HCT116 (cell line): ENCODE results near the gene MANBA. TPM values are rescaled to one million over a fixed set of nuclear protein-coding genes. Genes with fewer than 3 reads are reported as not detected.

ENCODE experiments used
- ATAC-seq: fragments of 200-7000 bp; cut with Tn5 transposase; 2 replicates; pipeline ENCODE4 v1.9.1; 2020; ENCODE audit warnings: mild to moderate bottlenecking, moderate library complexity
- BruUV-seq: library from RNA; stranded (reverse); fragments of 400-500 nt; replicated peaks from 2 replicates; lab custom pipeline; 2021; lab: Mats Ljungman, UMichigan
- CTCF ChIA-PET: fragments of 300-600 bp; sonication (Branson Sonifier 250); formaldehyde crosslinking; loops from one replicate; lab custom pipeline; 2021; ENCODE audit warnings: antibody characterized with exemption; lab: Charles Lee
- POLR2A ChIA-PET: fragments of 300-600, 350-600 bp; sonication (Branson Sonifier 250); formaldehyde crosslinking; loops from one replicate; lab custom pipeline; 2021; ENCODE audit warnings: antibody characterized with exemption; lab: Charles Lee
- RAD21 ChIA-PET, 2 experiments: fragments of 300-600 bp; sonication (Branson Sonifier 250); formaldehyde crosslinking; loops; one replicate each; lab custom pipeline; 2023; ENCODE audit warnings: low total read pairs in 2 of 2; ENCODE audit not compliant: uncharacterized antibody in 2 of 2, unreplicated experiment in 2 of 2, low non-redundant PET in 1 of 2; lab: Charles Lee
- DNase-seq: peaks from one replicate; pipeline ENCODE4 v3.0.0-alpha.2; 2010; ENCODE audit warnings: low read depth, low spot score
- H2AFZ ChIP-seq: fragments of 200-600 bp; shearing (Covaris generic), sonication (generic); 2 replicates; pipeline ENCODE4 v1.6.1; 2017; ENCODE audit warnings: low read depth, mixed run types, mixed read lengths, antibody characterized with exemption, low read length; ENCODE audit not compliant: poor library complexity, severe bottlenecking
- H3K27ac ChIP-seq: 2 replicates; pipeline ENCODE4 v1.5.1; 2012; ENCODE audit warnings: low read depth, low read length
- H3K27me3 ChIP-seq: fragments of 200-600 bp; sonication (generic); 2 replicates; pipeline ENCODE4 v1.6.1; 2016; ENCODE audit warnings: mixed run types, low read length, mixed read lengths; ENCODE audit not compliant: insufficient read depth
- H3K36me3 ChIP-seq, 2 experiments: fragments of 200-500 bp in 1 of 2; fragments of 200-600 bp in 1 of 2; sonication (Bioruptor generic) in 1 of 2; sonication (generic) in 1 of 2; 2 replicates each; pipeline versions ENCODE4 v1.5.1 to v1.6.1; 2014 to 2016; ENCODE audit warnings: low read length in 2 of 2, inconsistent platforms in 1 of 2, mixed read lengths in 1 of 2, mixed run types in 1 of 2; ENCODE audit not compliant: insufficient read depth in 2 of 2, control insufficient read depth in 1 of 2
- H3K4me1 ChIP-seq, 2 experiments: fragments of 200-600 bp in 1 of 2; sonication (generic) in 1 of 2; 2 replicates each; pipeline versions ENCODE4 v1.5.1 to v1.6.1; 2012 to 2017; ENCODE audit warnings: low read length in 2 of 2, inconsistent platforms in 1 of 2, mild to moderate bottlenecking in 1 of 2, mixed read lengths in 1 of 2, mixed run types in 1 of 2, moderate library complexity in 1 of 2; ENCODE audit not compliant: insufficient read depth in 2 of 2, control insufficient read depth in 1 of 2
- H3K4me2 ChIP-seq: fragments of 200-600 bp; sonication (generic); 2 replicates; pipeline ENCODE4 v1.6.1; 2017; ENCODE audit warnings: mixed run types, low read length, mixed read lengths
- H3K4me3 ChIP-seq, 2 experiments: fragments of 200-600 bp in 1 of 2; sonication (generic) in 1 of 2; replicated peaks in 1 of 2; 2 replicates each; pipeline ENCODE4 v1.5.1; 2011 to 2016; ENCODE audit warnings: low read length in 2 of 2, control low read depth in 1 of 2, low read depth in 1 of 2, mild to moderate bottlenecking in 1 of 2, mixed read lengths in 1 of 2, mixed run types in 1 of 2
- H3K79me2 ChIP-seq: fragments of 200-600 bp; sonication (generic); 2 replicates; pipeline ENCODE4 v1.6.1; 2017; ENCODE audit warnings: mild to moderate bottlenecking, mixed run types, low read length, moderate library complexity, mixed read lengths; ENCODE audit not compliant: insufficient read depth
- H3K9ac ChIP-seq: fragments of 200-600 bp; sonication (generic); 2 replicates; pipeline ENCODE4 v1.6.1; 2016; ENCODE audit warnings: low read length, mixed read lengths
- H3K9me2 ChIP-seq: fragments of 200-600 bp; sonication (generic), shearing (Covaris generic); 2 replicates; pipeline ENCODE4 v1.6.1; 2017; ENCODE audit warnings: mixed run types, mild to moderate bottlenecking, moderate library complexity; ENCODE audit not compliant: insufficient read depth
- H3K9me3 ChIP-seq, 2 experiments: fragments of 200-500 bp in 1 of 2; fragments of 200-600 bp in 1 of 2; sonication (Bioruptor generic) in 1 of 2; sonication (generic) in 1 of 2; 2 replicates each; pipeline ENCODE4 v1.6.1; 2014 to 2017; ENCODE audit warnings: low read length in 2 of 2, mixed read lengths in 2 of 2, inconsistent platforms in 1 of 2, low read depth in 1 of 2, mild to moderate bottlenecking in 1 of 2, mixed run types in 1 of 2, moderate library complexity in 1 of 2; ENCODE audit not compliant: control insufficient read depth in 1 of 2, insufficient read depth in 1 of 2
- H4K20me1 ChIP-seq: fragments of 200-600 bp; sonication (generic), shearing (Covaris generic); 2 replicates; pipeline ENCODE4 v1.6.1; 2017; ENCODE audit warnings: mixed run types, mild to moderate bottlenecking, moderate library complexity; ENCODE audit not compliant: insufficient read depth
- ATF3 ChIP-seq: IDR thresholded peaks from 2 replicates; pipeline ENCODE4 v1.6.1; 2012
- CEBPB ChIP-seq: IDR thresholded peaks from 2 replicates; pipeline ENCODE4 v1.6.1; 2012; ENCODE audit warnings: low read depth
- CTCF ChIP-seq, 3 experiments: fragments of 200-600 bp in 1 of 3; sonication (generic) in 1 of 3; IDR thresholded peaks in 2 of 3; conservative IDR thresholded peaks in 1 of 3; 2 replicates each; pipeline ENCODE4 v1.5.1; 2012 to 2017; ENCODE audit warnings: low read depth in 2 of 3, low read length in 2 of 3, antibody characterized with exemption in 1 of 3, borderline replicate concordance in 1 of 3, control low read depth in 1 of 3, mild to moderate bottlenecking in 1 of 3, mixed read lengths in 1 of 3, mixed run types in 1 of 3, moderate library complexity in 1 of 3; ENCODE audit not compliant: insufficient read depth in 1 of 3
- EZH2 ChIP-seq: fragments of 200-600 bp; sonication (generic); IDR thresholded peaks from 2 replicates; pipeline ENCODE4 v1.6.1; 2017; ENCODE audit warnings: antibody characterized with exemption, mixed run types
- EZH2phosphoT487 ChIP-seq: fragments of 200-600 bp; IDR thresholded peaks from 2 replicates; pipeline ENCODE4 v1.6.1; 2018; ENCODE audit warnings: antibody characterized with exemption, borderline replicate concordance
- FOSL1 ChIP-seq: IDR thresholded peaks from 2 replicates; pipeline ENCODE4 v1.6.1; 2012; ENCODE audit warnings: low read depth
- MAX ChIP-seq: IDR thresholded peaks from 2 replicates; pipeline ENCODE4 v1.6.1; 2012
- POLR2AphosphoS5 ChIP-seq: IDR thresholded peaks from 2 replicates; pipeline ENCODE4 v1.6.1; 2011; ENCODE audit warnings: mild to moderate bottlenecking, low read depth, low read length, moderate library complexity
- SIN3A ChIP-seq: IDR thresholded peaks from 2 replicates; pipeline ENCODE4 v1.6.1; 2012; ENCODE audit warnings: low read depth
- SP1 ChIP-seq: IDR thresholded peaks from 2 replicates; pipeline ENCODE4 v1.6.1; 2012; ENCODE audit warnings: low read depth
- SRF ChIP-seq: IDR thresholded peaks from 2 replicates; pipeline ENCODE4 v1.6.1; 2012; ENCODE audit warnings: low read depth
- TCF7L2 ChIP-seq: IDR thresholded peaks from 2 replicates; pipeline ENCODE4 v1.7.0; 2011; ENCODE audit warnings: borderline replicate concordance, inconsistent platforms; ENCODE audit not compliant: insufficient read depth, insufficient read length; ENCODE audit errors: extremely low read depth
- YY1 ChIP-seq: IDR thresholded peaks from 2 replicates; pipeline ENCODE4 v1.6.1; 2011; ENCODE audit warnings: low read length, low read depth, moderate library complexity, mild to moderate bottlenecking; ENCODE audit not compliant: insufficient replicate concordance; ENCODE audit errors: extremely low read depth
- ZFX ChIP-seq: fragments of 450-650 bp; IDR thresholded peaks from 2 replicates; pipeline ENCODE4 v1.6.1; 2017
- intact Hi-C: fragments of 100-400 bp; cut with micrococcal nuclease; formaldehyde crosslinking; loops from 2 replicates; pipeline ENCODE4 v1.10.0; 2022
- total RNA-seq: library from RNA; stranded (reverse); gene quantifications from one replicate; pipeline ENCODE4 v1.2.1, GENCODE V29; 2021; ENCODE audit not compliant: unreplicated experiment
- TF ChIP-seq, protein P1 (sequence below): IDR thresholded peaks from 2 replicates; pipeline ENCODE4 v1.6.1; 2011; ENCODE audit warnings: mild to moderate bottlenecking, low read length, moderate library complexity; ENCODE audit not compliant: insufficient replicate concordance; ENCODE audit errors: extremely low read depth

MANBA gene
- total RNA-seq, 1 experiment from 2014 or later = 21.3 TPM

- TF ChIP-seq ATF3 (no peak), EZH2phosphoT487 (no peak)
- TF ChIP-seq, all 23 proteins: peak for 0
Measured at GRCh38 chr4:102589743-102590142, 171.0 kb downstream of the MANBA start (continued).

GRCh38 chr4:102586644-102587021 lies 174.1 kb downstream of the MANBA start:
- TF ChIP-seq CEBPB (no peak), SRF (no peak), CTCF (IDR thresholded peaks at IDR 0.05 in 2 of 3, conservative IDR thresholded peaks at IDR 0.05 in 1 of 3; ENCODE audit: borderline replicate concordance in 1 of 3, insufficient read depth in 1 of 3, low read depth in 2 of 3, low read length in 2 of 3) (no peak), ZFX (no peak), EZH2phosphoT487 (no peak), YY1 (no peak), SIN3A (no peak), FOSL1 (no peak), SP1 (no peak), EZH2 (no peak), TCF7L2 (no peak), MAX (no peak), POLR2AphosphoS5 (no peak)
- TF ChIP-seq, protein P1, sequence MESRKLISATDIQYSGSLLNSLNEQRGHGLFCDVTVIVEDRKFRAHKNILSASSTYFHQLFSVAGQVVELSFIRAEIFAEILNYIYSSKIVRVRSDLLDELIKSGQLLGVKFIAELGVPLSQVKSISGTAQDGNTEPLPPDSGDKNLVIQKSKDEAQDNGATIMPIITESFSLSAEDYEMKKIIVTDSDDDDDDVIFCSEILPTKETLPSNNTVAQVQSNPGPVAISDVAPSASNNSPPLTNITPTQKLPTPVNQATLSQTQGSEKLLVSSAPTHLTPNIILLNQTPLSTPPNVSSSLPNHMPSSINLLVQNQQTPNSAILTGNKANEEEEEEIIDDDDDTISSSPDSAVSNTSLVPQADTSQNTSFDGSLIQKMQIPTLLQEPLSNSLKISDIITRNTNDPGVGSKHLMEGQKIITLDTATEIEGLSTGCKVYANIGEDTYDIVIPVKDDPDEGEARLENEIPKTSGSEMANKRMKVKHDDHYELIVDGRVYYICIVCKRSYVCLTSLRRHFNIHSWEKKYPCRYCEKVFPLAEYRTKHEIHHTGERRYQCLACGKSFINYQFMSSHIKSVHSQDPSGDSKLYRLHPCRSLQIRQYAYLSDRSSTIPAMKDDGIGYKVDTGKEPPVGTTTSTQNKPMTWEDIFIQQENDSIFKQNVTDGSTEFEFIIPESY = no peak
- CTCF ChIA-PET = no interaction called here
- no peak for ATAC-seq

More at GRCh38 chr4:102586644-102587021, 174.1 kb downstream of the MANBA start:
- ChIA-PET POLR2A (no interaction called here), RAD21 (no interaction called here)
- no peaks in the 10 kb centered on the region for H3K9me2 ChIP-seq
- no peak for DNase-seq
- H3K27ac ChIP-seq = no peak overlapping the region
- no peaks in the 10 kb centered on the region for H3K27me3 ChIP-seq
- H3K4me2 ChIP-seq = no peak overlapping the region
- H3K4me3 ChIP-seq = no peak overlapping the region
- no peaks in the 10 kb centered on the region; a peak in 1 of 4 replicates for H3K9me3 ChIP-seq
- H3K79me2 ChIP-seq = no peaks in the 10 kb centered on the region
- BruUV-seq = no TSS peak
- no peak overlapping the region for H2AFZ ChIP-seq
- H3K4me1 ChIP-seq = no peaks in the 10 kb centered on the region
- intact Hi-C loops = no loop called here
- peaks cover 0 to 2% of the 10 kb centered on the region in 2 experiments; a peak in 1 of 4 replicates for H3K36me3 ChIP-seq
- H3K9ac ChIP-seq = no peak overlapping the region
- H4K20me1 ChIP-seq = no peaks in the 10 kb centered on the region
